NCI-H510A (cell line): ENCODE measurements around the gene MST1.

Experiments
- DNase-seq: peaks from one replicate; lab custom pipeline; 2025; lab: John Stamatoyannopoulos, UW

MST1 gene

GRCh38 chr3:49655731-49656285, 33.5 kb downstream of the MST1 start:
- no peak for DNase-seq

- DNase-seq, result peak; percentile 35
Measured at GRCh38 chr3:49654955-49655556, 34.2 kb downstream of the MST1 start.

- DNase-seq, result no peak
Measured at GRCh38 chr3:49654176-49654825, 35.0 kb downstream of the MST1 start.

GRCh38 chr3:49653621-49654020, 35.7 kb downstream of the MST1 start:
- no peak for DNase-seq

GRCh38 chr3:49652903-49653415, 36.3 kb downstream of the MST1 start:
- no peak for DNase-seq

GRCh38 chr3:49652218-49652902, 36.9 kb downstream of the MST1 start:
- no peak for DNase-seq

GRCh38 chr3:49650637-49651036, 38.6 kb downstream of the MST1 start:
- no peak for DNase-seq

- DNase-seq, result no peak
Measured at GRCh38 chr3:49650177-49650576, 39.1 kb downstream of the MST1 start.

GRCh38 chr3:49649576-49649975, 39.7 kb downstream of the MST1 start:
- DNase-seq, result no peak

- no peak for DNase-seq
Measured at GRCh38 chr3:49648354-49649019, 40.8 kb downstream of the MST1 start.

GRCh38 chr3:49647741-49648140, 41.5 kb downstream of the MST1 start:
- peak; percentile 51 for DNase-seq

- no peak for DNase-seq
Measured at GRCh38 chr3:49646236-49646635, 43.0 kb downstream of the MST1 start.

- DNase-seq, result no peak
Measured at GRCh38 chr3:49644684-49645083, 44.6 kb downstream of the MST1 start.

GRCh38 chr3:49642708-49643145, 46.5 kb downstream of the MST1 start:
- DNase-seq, result no peak

- no peak for DNase-seq
Measured at GRCh38 chr3:49641921-49642707, 47.2 kb downstream of the MST1 start.

GRCh38 chr3:49641292-49641691, 48.0 kb downstream of the MST1 start:
- no peak for DNase-seq

- DNase-seq, result no peak
Measured at GRCh38 chr3:49639551-49639950, 49.7 kb downstream of the MST1 start.

- no peak for DNase-seq
Measured at GRCh38 chr3:49638445-49638844, 50.8 kb downstream of the MST1 start.

- no peak for DNase-seq
Measured at GRCh38 chr3:49636883-49637609, 52.2 kb downstream of the MST1 start.

GRCh38 chr3:49634736-49635135, 54.5 kb downstream of the MST1 start:
- no peak for DNase-seq
